HUES64 (cell line): ENCODE data around the gene GPR162.
A peak's percentile ranks its signal among the peaks of the same experiment; 100 is the strongest.

ENCODE experiments used
- H3K27ac ChIP-seq: 2 replicates; pipeline ENCODE4 v1.7.0; 2013; ENCODE audit warnings: low read depth, low read length, inconsistent platforms
- H3K27me3 ChIP-seq: 2 replicates; pipeline ENCODE4 v1.6.1; 2013; ENCODE audit warnings: mild to moderate bottlenecking, low read length; ENCODE audit not compliant: insufficient read depth
- H3K36me3 ChIP-seq: 2 replicates; pipeline ENCODE4 v1.6.1; 2013; ENCODE audit warnings: mild to moderate bottlenecking, low read length; ENCODE audit not compliant: insufficient read depth
- H3K4me1 ChIP-seq: 2 replicates; pipeline ENCODE4 v1.6.1; 2013; ENCODE audit warnings: mild to moderate bottlenecking, low read length, moderate library complexity; ENCODE audit not compliant: insufficient read depth
- H3K4me3 ChIP-seq: 2 replicates; pipeline ENCODE4 v1.5.1; 2013; ENCODE audit warnings: mild to moderate bottlenecking, low read length, moderate library complexity
- H3K9ac ChIP-seq: 2 replicates; pipeline ENCODE4 v1.6.1; 2013; ENCODE audit warnings: mild to moderate bottlenecking, low read depth, low read length
- H3K9me3 ChIP-seq: 2 replicates; pipeline ENCODE4 v1.6.1; 2013; ENCODE audit warnings: low read depth, low read length; ENCODE audit not compliant: insufficient read depth
- WGBS: fragments of 150-250, 120-280 bp; methylation state at CpG from one replicate; pipeline ENCODE4 v1.1.7; 2013; ENCODE audit warnings: missing lambda C conversion rate; 5-methylcytosine and 5-hydroxymethylcytosine counted together

The GPR162 gene

DNA sequence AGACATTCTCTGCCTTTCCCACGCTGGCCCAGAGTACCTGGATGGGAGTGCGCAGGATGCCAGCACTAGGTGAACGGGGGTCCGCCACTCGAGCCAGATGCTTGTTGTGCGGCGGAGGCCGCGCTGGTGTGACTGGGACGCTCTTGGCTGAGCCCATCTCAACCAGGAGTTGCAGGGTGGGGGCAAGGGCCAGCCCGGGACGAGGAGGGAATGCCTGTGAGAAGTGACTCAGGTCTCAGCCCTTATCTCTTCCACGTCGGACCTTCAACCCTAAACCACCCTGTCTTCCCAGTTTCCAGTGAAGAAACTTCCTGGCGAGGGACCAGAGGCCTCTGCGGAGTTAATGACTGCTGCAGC is 29.2 kb downstream of the GPR162 start:
- H3K4me1 ChIP-seq: peaks cover 10% of the 10 kb centered on the region
- peak overlapping the region; percentile 67 for H3K9ac ChIP-seq
- peak overlapping the region; percentile 19; the same call in 1 of the 2 replicates for H3K27ac ChIP-seq
- H3K27me3 ChIP-seq: no peaks in the 10 kb centered on the region
- 9% methylated on average over 16 of the region's 16 CpGs for WGBS
- H3K36me3 ChIP-seq: peaks cover 50% of the 10 kb centered on the region
- peak overlapping the region; percentile 70 for H3K4me3 ChIP-seq
- no peaks in the 10 kb centered on the region for H3K9me3 ChIP-seq

DNA sequence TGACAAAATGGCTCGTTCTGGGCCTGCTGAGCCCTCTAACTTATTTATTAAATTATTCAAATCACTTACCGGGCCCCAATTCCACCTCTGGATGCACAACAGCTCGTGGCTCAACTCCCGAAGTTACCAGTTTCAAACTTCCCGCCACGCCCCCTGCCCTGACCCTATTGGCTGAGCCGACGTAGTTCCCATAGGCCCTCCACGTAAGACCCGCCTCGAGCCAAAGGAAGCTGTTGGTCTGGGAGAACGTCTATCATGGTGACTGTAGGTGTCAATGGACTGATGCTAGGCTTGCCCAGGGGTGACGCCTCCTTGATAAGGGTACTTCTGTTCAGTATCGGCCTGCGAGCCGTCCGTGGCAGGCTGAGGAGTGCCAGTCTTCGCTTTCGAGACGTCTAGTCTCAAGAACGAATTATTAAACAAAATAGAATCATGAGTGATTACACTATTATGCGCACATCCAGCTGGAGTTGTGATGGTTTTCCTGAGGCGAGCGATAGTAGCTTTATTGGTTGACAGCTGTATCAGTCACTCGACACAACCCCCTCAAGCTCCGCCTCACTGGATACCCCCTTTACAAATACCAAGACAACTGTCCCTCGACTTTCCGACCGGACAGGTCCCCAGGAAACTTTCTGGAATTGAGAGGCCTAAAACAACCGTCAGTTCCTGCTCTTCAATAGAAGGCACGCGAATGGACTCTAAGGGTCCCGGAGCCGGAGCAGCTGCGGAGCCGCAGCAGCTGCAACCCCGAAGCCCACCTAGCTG is 29.7 kb downstream of the GPR162 start, which contains the start of gene CDCA3:
CDCA3 (minus strand) TSS at position 134 of the 768 bp plus-strand sequence. CDS start 334 bp downstream, outside the sequence.
- peak within 1 kb of the TSS; percentile 76; the same call in 1 of the 2 replicates for H3K27ac ChIP-seq
- no peaks in the 10 kb centered on the region for H3K9me3 ChIP-seq
- H3K4me1 ChIP-seq: peaks cover 10% of the 10 kb centered on the region
- peak within 1 kb of the TSS; percentile 70 for H3K4me3 ChIP-seq
- H3K36me3 ChIP-seq: peaks cover 50% of the 10 kb centered on the region
- under 1% methylated on average over 36 of the region's 37 CpGs for WGBS
- no peaks in the 10 kb centered on the region for H3K27me3 ChIP-seq
- H3K9ac ChIP-seq: peak within 1 kb of the TSS; percentile 76

- Histone ChIP-seq H3K36me3 (peaks cover 50% of the 10 kb centered on the region), H3K4me3 (peak within 1 kb of the TSS; percentile 70), H3K27me3 (no peaks in the 10 kb centered on the region), H3K9ac (peak within 1 kb of the TSS; percentile 76), H3K27ac (peak within 1 kb of the TSS; percentile 76; the same call in 1 of the 2 replicates), H3K4me1 (peaks cover 10% of the 10 kb centered on the region), H3K9me3 (no peaks in the 10 kb centered on the region)
- WGBS: under 1% methylated on average over 65 of the region's 65 CpGs
Measured at GRCh38 chr12:6851921-6852650, 30.5 kb downstream of the GPR162 start, which contains the start of gene USP5. TSS of gene USP5 (plus strand) at chr12:6852150. CDS start at chr12:6852180, 30 bp downstream.

- H3K4me3 ChIP-seq: peak overlapping the region; percentile 70
- peaks cover 10% of the 10 kb centered on the region for H3K4me1 ChIP-seq
- H3K27ac ChIP-seq: peak overlapping the region; percentile 57; the same call in 1 of the 2 replicates
- 3% methylated on average over 16 of the region's 18 CpGs for WGBS
- peaks cover 50% of the 10 kb centered on the region for H3K36me3 ChIP-seq
- no peaks in the 10 kb centered on the region for H3K27me3 ChIP-seq
- no peaks in the 10 kb centered on the region for H3K9me3 ChIP-seq
- H3K9ac ChIP-seq: peak overlapping the region; percentile 57; the same call in 1 of the 2 replicates
Measured at GRCh38 chr12:6852651-6853354, 31.2 kb downstream of the GPR162 start.

GRCh38 chr12:6853626-6854025 is 32.0 kb downstream of the GPR162 start:
- H3K27ac ChIP-seq: no peak overlapping the region
- peak overlapping the region; percentile 70; the same call in 1 of the 2 replicates for H3K4me3 ChIP-seq
- peak overlapping the region; percentile 57; the same call in 1 of the 2 replicates for H3K9ac ChIP-seq
- peaks cover 10% of the 10 kb centered on the region for H3K4me1 ChIP-seq
- H3K36me3 ChIP-seq: peaks cover 51% of the 10 kb centered on the region
- 92% methylated on average over 1 of the region's 1 CpG for WGBS
- no peaks in the 10 kb centered on the region for H3K27me3 ChIP-seq
- H3K9me3 ChIP-seq: no peaks in the 10 kb centered on the region

DNA sequence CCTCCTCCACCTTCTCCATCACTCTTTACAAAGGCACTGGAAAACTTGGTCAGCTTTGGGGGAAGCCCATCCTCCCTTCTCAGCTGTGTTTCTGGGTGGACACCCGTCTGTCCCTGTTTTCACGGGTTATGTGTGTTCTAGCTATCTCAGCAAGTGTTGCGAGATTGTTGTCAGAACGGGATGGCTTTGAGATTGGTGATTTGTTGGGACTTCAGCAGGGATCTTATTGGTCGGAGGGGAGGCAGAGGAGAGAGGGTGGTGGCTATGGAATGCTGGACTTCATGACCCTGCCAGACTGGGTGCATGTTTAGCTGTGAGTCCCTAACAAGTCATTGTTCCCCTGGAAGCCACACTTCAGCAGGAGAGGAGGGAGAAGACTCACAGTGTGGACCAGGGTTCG is 32.4 kb downstream of the GPR162 start:
- WGBS: 91% methylated on average over 6 of the region's 6 CpGs
- Histone ChIP-seq H3K36me3 (peaks cover 51% of the 10 kb centered on the region), H3K27ac (no peak overlapping the region; the same call in 1 of the 2 replicates), H3K9ac (no peak overlapping the region), H3K4me3 (no peak overlapping the region), H3K9me3 (no peaks in the 10 kb centered on the region), H3K27me3 (no peaks in the 10 kb centered on the region), H3K4me1 (peaks cover 10% of the 10 kb centered on the region)

GRCh38 chr12:6855322-6855721 is 33.7 kb downstream of the GPR162 start:
- H3K4me3 ChIP-seq: no peak overlapping the region
- H3K36me3 ChIP-seq: peaks cover 50% of the 10 kb centered on the region
- peaks cover 8% of the 10 kb centered on the region for H3K4me1 ChIP-seq
- no peak overlapping the region for H3K27ac ChIP-seq
- H3K9ac ChIP-seq: no peak overlapping the region
- no peaks in the 10 kb centered on the region for H3K27me3 ChIP-seq
- 95% methylated on average over 14 of the region's 14 CpGs for WGBS
- H3K9me3 ChIP-seq: no peaks in the 10 kb centered on the region

- no peaks in the 10 kb centered on the region for H3K9me3 ChIP-seq
- no peaks in the 10 kb centered on the region for H3K27me3 ChIP-seq
- no peak overlapping the region for H3K4me3 ChIP-seq
- H3K36me3 ChIP-seq: peaks cover 85% of the 10 kb centered on the region
- 100% methylated on average over 1 of the region's 2 CpGs for WGBS
- H3K27ac ChIP-seq: no peak overlapping the region
- H3K4me1 ChIP-seq: 0 out of 2 replicates have a peak, but pooled peaks cover under 1% of the 10 kb centered on the region
- H3K9ac ChIP-seq: no peak overlapping the region
Measured at GRCh38 chr12:6858799-6859198, 37.2 kb downstream of the GPR162 start.

GRCh38 chr12:6860116-6860515 is 38.5 kb downstream of the GPR162 start:
- no peaks in the 10 kb centered on the region for H3K9me3 ChIP-seq
- no peaks in the 10 kb centered on the region for H3K4me1 ChIP-seq
- H3K36me3 ChIP-seq: peaks cover 94% of the 10 kb centered on the region
- H3K9ac ChIP-seq: no peak overlapping the region
- WGBS: 95% methylated on average over 9 of the region's 9 CpGs
- H3K4me3 ChIP-seq: no peak overlapping the region
- H3K27ac ChIP-seq: no peak overlapping the region
- no peaks in the 10 kb centered on the region for H3K27me3 ChIP-seq

GRCh38 chr12:6860942-6861341 is 39.3 kb downstream of the GPR162 start:
- peaks cover 93% of the 10 kb centered on the region for H3K36me3 ChIP-seq
- no peak overlapping the region for H3K4me3 ChIP-seq
- H3K9ac ChIP-seq: no peak overlapping the region
- H3K27ac ChIP-seq: no peak overlapping the region
- no peaks in the 10 kb centered on the region for H3K9me3 ChIP-seq
- 95% methylated on average over 7 of the region's 7 CpGs for WGBS
- 0 out of 2 replicates have a peak, but pooled peaks cover 3% of the 10 kb centered on the region for H3K4me1 ChIP-seq
- H3K27me3 ChIP-seq: no peaks in the 10 kb centered on the region
